Panc1 (cell line): Measurements from ENCODE around the gene MAST3. TPM values are rescaled to one million over a fixed set of nuclear protein-coding genes. Genes with fewer than 3 reads are reported as not detected.

Experiments
- ATAC-seq: fragments of 200-7000 bp; cut with Tn5 transposase; 2 replicates; pipeline ENCODE4 v1.9.1; 2020; ENCODE audit warnings: mild to moderate bottlenecking, moderate library complexity
- BruUV-seq: library from RNA; stranded (reverse); fragments of 400-500 nt; replicated peaks from 2 replicates; lab custom pipeline; 2021; lab: Mats Ljungman, UMichigan
- CTCF ChIA-PET: fragments of 300-600 bp; sonication (Branson Sonifier 250); formaldehyde crosslinking; loops from one replicate; lab custom pipeline; 2022; ENCODE audit warnings: antibody characterized with exemption; lab: Charles Lee
- POLR2A ChIA-PET: fragments of 300-600 bp; sonication (Branson Sonifier 250); formaldehyde crosslinking; loops from one replicate; lab custom pipeline; 2022; ENCODE audit warnings: antibody characterized with exemption; lab: Charles Lee
- DNase-seq: peaks from one replicate; pipeline ENCODE4 v3.0.0-alpha.2; 2010; ENCODE audit warnings: low read depth, low spot score
- H3K27ac ChIP-seq: 2 replicates; pipeline ENCODE4 v1.5.1; 2011; ENCODE audit warnings: mild to moderate bottlenecking, low read length, inconsistent platforms
- H3K27me3 ChIP-seq: fragments of 200-500 bp; sonication (Bioruptor generic); 2 replicates; pipeline ENCODE4 v1.6.0; 2014; ENCODE audit warnings: low read length, inconsistent platforms; ENCODE audit not compliant: control insufficient read depth, insufficient read depth
- H3K36me3 ChIP-seq: fragments of 200-500 bp; sonication (Bioruptor generic); 2 replicates; pipeline ENCODE4 v1.5.1; 2014; ENCODE audit warnings: inconsistent platforms, mild to moderate bottlenecking, low read length, moderate library complexity; ENCODE audit not compliant: control insufficient read depth, insufficient read depth
- H3K4me1 ChIP-seq: 2 replicates; pipeline ENCODE4 v1.5.1; 2011; ENCODE audit warnings: inconsistent platforms, mild to moderate bottlenecking, low read length, moderate library complexity; ENCODE audit not compliant: control insufficient read depth, insufficient read depth
- H3K4me3 ChIP-seq, 2 experiments: 2 replicates each; pipeline ENCODE4 v1.5.1; 2011 to 2012; ENCODE audit warnings: low read depth in 2 of 2, low read length in 2 of 2, mild to moderate bottlenecking in 2 of 2, inconsistent platforms in 1 of 2, moderate library complexity in 1 of 2
- H3K9me3 ChIP-seq: fragments of 200-500 bp; sonication (Bioruptor generic); 2 replicates; pipeline ENCODE4 v1.5.1; 2014; ENCODE audit warnings: low read depth, mild to moderate bottlenecking, inconsistent platforms, low read length, moderate library complexity; ENCODE audit not compliant: control insufficient read depth, insufficient read depth
- POLR2AphosphoS5 ChIP-seq: IDR thresholded peaks from 2 replicates; pipeline ENCODE4 v1.6.1; 2012; ENCODE audit warnings: mild to moderate bottlenecking, low read depth, low read length, moderate library complexity
- SIN3A ChIP-seq: IDR thresholded peaks from 2 replicates; pipeline ENCODE4 v1.6.1; 2012; ENCODE audit warnings: low read depth, mild to moderate bottlenecking, low read length, moderate library complexity, borderline replicate concordance; ENCODE audit not compliant: insufficient read depth
- TCF7L2 ChIP-seq: IDR thresholded peaks from 2 replicates; pipeline ENCODE4 v1.6.1; 2011; ENCODE audit warnings: mild to moderate bottlenecking, low read depth, low read length, inconsistent platforms
- in situ Hi-C: cut with HindIII; loops from 2 replicates; pipeline ENCODE4 v1.10.0; 2016; ENCODE audit warnings: low sequenced_read_pairs, low pct_unique_long_range_greater_than_20kb
- intact Hi-C: fragments of 100-400 bp; cut with micrococcal nuclease; formaldehyde crosslinking; loops from one replicate; pipeline ENCODE4 v1.10.0; 2022; ENCODE audit not compliant: unreplicated experiment
- total RNA-seq: library from RNA; stranded (reverse); gene quantifications from one replicate; pipeline ENCODE4 v1.2.1, GENCODE V29; 2021; ENCODE audit not compliant: unreplicated experiment
- TF ChIP-seq, protein P1 (sequence below): fragments of 450-650 bp; IDR thresholded peaks from 2 replicates; pipeline ENCODE4 v1.5.1; 2017; ENCODE audit warnings: mild to moderate bottlenecking
- TF ChIP-seq, protein P2 (sequence below), 2 experiments: IDR thresholded peaks; 2 replicates each; pipeline ENCODE4 v1.6.1; 2011 to 2012; ENCODE audit warnings: low read depth in 2 of 2, control low read depth in 1 of 2, low read length in 1 of 2, mild to moderate bottlenecking in 1 of 2, moderate library complexity in 1 of 2; ENCODE audit not compliant: insufficient read depth in 1 of 2

The MAST3 gene
- total RNA-seq, 1 experiment from 2014 or later, result 13.1 TPM

- H3K36me3 ChIP-seq, result no peaks in the 10 kb centered on the region; the same call in 1 of the 2 replicates
- no peaks in the 10 kb centered on the region for H3K27me3 ChIP-seq
- in situ Hi-C loops, result no loop called here
- DNase-seq (no peak), ATAC-seq (no peak; the same call in 1 of the 2 replicates)
- H3K9me3 ChIP-seq, result no peaks in the 10 kb centered on the region
- BruUV-seq, result no TSS peak
- CTCF ChIA-PET, result no interaction called here
- H3K4me3 ChIP-seq, result no peak overlapping the region
- no peak overlapping the region for H3K27ac ChIP-seq
- peaks cover 12% of the 10 kb centered on the region for H3K4me1 ChIP-seq
- POLR2A ChIA-PET, result no interaction called here
- intact Hi-C loops, result loop anchor here (10.0 kb wide), 1 partner anchor 47 kb away; no protein-coding TSS in a partner anchor
- TF ChIP-seq, protein P1, sequence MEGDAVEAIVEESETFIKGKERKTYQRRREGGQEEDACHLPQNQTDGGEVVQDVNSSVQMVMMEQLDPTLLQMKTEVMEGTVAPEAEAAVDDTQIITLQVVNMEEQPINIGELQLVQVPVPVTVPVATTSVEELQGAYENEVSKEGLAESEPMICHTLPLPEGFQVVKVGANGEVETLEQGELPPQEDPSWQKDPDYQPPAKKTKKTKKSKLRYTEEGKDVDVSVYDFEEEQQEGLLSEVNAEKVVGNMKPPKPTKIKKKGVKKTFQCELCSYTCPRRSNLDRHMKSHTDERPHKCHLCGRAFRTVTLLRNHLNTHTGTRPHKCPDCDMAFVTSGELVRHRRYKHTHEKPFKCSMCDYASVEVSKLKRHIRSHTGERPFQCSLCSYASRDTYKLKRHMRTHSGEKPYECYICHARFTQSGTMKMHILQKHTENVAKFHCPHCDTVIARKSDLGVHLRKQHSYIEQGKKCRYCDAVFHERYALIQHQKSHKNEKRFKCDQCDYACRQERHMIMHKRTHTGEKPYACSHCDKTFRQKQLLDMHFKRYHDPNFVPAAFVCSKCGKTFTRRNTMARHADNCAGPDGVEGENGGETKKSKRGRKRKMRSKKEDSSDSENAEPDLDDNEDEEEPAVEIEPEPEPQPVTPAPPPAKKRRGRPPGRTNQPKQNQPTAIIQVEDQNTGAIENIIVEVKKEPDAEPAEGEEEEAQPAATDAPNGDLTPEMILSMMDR, result no peak; the same call in none of the 2 replicates
- no peak for TF ChIP-seq TCF7L2
- TF ChIP-seq, protein P2, sequence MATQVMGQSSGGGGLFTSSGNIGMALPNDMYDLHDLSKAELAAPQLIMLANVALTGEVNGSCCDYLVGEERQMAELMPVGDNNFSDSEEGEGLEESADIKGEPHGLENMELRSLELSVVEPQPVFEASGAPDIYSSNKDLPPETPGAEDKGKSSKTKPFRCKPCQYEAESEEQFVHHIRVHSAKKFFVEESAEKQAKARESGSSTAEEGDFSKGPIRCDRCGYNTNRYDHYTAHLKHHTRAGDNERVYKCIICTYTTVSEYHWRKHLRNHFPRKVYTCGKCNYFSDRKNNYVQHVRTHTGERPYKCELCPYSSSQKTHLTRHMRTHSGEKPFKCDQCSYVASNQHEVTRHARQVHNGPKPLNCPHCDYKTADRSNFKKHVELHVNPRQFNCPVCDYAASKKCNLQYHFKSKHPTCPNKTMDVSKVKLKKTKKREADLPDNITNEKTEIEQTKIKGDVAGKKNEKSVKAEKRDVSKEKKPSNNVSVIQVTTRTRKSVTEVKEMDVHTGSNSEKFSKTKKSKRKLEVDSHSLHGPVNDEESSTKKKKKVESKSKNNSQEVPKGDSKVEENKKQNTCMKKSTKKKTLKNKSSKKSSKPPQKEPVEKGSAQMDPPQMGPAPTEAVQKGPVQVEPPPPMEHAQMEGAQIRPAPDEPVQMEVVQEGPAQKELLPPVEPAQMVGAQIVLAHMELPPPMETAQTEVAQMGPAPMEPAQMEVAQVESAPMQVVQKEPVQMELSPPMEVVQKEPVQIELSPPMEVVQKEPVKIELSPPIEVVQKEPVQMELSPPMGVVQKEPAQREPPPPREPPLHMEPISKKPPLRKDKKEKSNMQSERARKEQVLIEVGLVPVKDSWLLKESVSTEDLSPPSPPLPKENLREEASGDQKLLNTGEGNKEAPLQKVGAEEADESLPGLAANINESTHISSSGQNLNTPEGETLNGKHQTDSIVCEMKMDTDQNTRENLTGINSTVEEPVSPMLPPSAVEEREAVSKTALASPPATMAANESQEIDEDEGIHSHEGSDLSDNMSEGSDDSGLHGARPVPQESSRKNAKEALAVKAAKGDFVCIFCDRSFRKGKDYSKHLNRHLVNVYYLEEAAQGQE (IDR thresholded peaks at IDR 0.05; ENCODE audit: insufficient read depth in 1 of 2, low read depth in 2 of 2, low read length in 1 of 2), result no peak
- no peak for TF ChIP-seq POLR2AphosphoS5
- TF ChIP-seq SIN3A, result no peak
Measured at GRCh38 chr19:18161636-18162002, 64.0 kb downstream of the MAST3 start.

DNA sequence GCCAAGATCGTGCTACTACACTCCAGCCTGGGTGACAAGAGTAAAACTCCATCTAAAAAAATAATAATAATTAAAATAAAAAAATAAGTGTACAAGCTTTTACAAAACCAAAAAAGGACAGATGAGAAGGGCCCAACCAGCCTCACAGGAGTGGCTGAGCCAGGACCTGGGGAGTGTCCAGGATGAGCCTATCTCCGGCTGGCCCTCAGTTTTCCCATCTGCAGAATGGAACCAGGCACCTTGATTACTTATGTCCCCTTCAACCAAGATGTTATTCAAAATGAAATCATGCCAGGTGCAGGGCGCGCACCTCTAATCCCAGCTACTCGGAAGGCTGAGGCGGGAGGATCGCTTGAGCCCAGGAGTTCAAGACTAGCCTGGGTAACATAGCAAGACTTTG, 66.5 kb downstream of the MAST3 start:
- DNase-seq (no peak), ATAC-seq (no peak)
- in situ Hi-C loops (no loop called here), intact Hi-C loops (loop anchor here (10.0 kb wide), 1 partner anchor 49 kb away; no protein-coding TSS in a partner anchor)
- TF ChIP-seq SIN3A (no peak), POLR2AphosphoS5 (no peak), TCF7L2 (no peak)
- TF ChIP-seq, protein P1, result no peak
- TF ChIP-seq, protein P2 (IDR thresholded peaks at IDR 0.05; ENCODE audit: insufficient read depth in 1 of 2, low read depth in 2 of 2, low read length in 1 of 2), result no peak
- no peaks in the 10 kb centered on the region for H3K27me3 ChIP-seq
- no peak overlapping the region for H3K4me3 ChIP-seq
- no peaks in the 10 kb centered on the region for H3K9me3 ChIP-seq
- H3K36me3 ChIP-seq, result no peaks in the 10 kb centered on the region; the same call in 1 of the 2 replicates
- no peaks in the 10 kb centered on the region for H3K4me1 ChIP-seq
- BruUV-seq, result no TSS peak
- ChIA-PET CTCF (no interaction called here), POLR2A (interaction anchor here (0.5 kb wide), 1 partner anchor 89 kb away, joined by 3 read pairs; no protein-coding TSS in a partner anchor)
- H3K27ac ChIP-seq, result no peak overlapping the region
